Liver (tissue), 9 donors: ENCODE measurements around the gene GLRX. TPM values are rescaled to one million over a fixed set of nuclear protein-coding genes. Genes with fewer than 3 reads are reported as not detected.

Experiments used
- DNase-seq: peaks from one replicate; pipeline ENCODE4 v3.0.0-alpha.2; 2017; ENCODE audit warnings: low spot score
- H3K27ac ChIP-seq, 2 donors: one replicate each; pipeline ENCODE4 v1.7.0; 2013; ENCODE audit warnings: inconsistent platforms in 2 of 2, low read length in 2 of 2, control low read depth in 1 of 2, low read depth in 1 of 2, mild to moderate bottlenecking in 1 of 2
- H3K27me3 ChIP-seq, 4 donors: one replicate each; pipeline versions ENCODE4 v1.6.1 to v1.7.0; 2013; ENCODE audit warnings: low read length in 3 of 4, inconsistent platforms in 1 of 4, mild to moderate bottlenecking in 1 of 4, moderate library complexity in 1 of 4; ENCODE audit not compliant: control insufficient read depth in 4 of 4, insufficient read depth in 4 of 4
- H3K36me3 ChIP-seq, 4 donors: one replicate each; pipeline versions ENCODE4 v1.6.1 to v1.7.0; 2013; ENCODE audit warnings: low read length in 3 of 4, mild to moderate bottlenecking in 3 of 4, low read depth in 1 of 4, moderate library complexity in 1 of 4; ENCODE audit not compliant: control insufficient read depth in 4 of 4, insufficient read depth in 3 of 4
- H3K4me1 ChIP-seq, 4 donors: one replicate each; pipeline versions ENCODE4 v1.6.1 to v1.7.0; 2013; ENCODE audit warnings: low read length in 3 of 4, mild to moderate bottlenecking in 3 of 4, moderate library complexity in 1 of 4; ENCODE audit not compliant: control insufficient read depth in 4 of 4, insufficient read depth in 4 of 4
- H3K4me3 ChIP-seq, 3 donors: one replicate each; pipeline versions ENCODE4 v1.6.1 to v1.7.0; 2013; ENCODE audit warnings: low read length in 3 of 3, control low read depth in 1 of 3, low read depth in 1 of 3, mild to moderate bottlenecking in 1 of 3
- H3K9ac ChIP-seq, 2 donors: one replicate each; pipeline ENCODE4 v1.7.0; 2013; ENCODE audit warnings: low read length in 2 of 2, mild to moderate bottlenecking in 2 of 2, moderate library complexity in 2 of 2, control low read depth in 1 of 2, low read depth in 1 of 2
- H3K9me3 ChIP-seq, 4 donors: one replicate each; pipeline versions ENCODE4 v1.6.1 to v1.7.0; 2013; ENCODE audit warnings: low read length in 3 of 4; ENCODE audit not compliant: control insufficient read depth in 4 of 4
- EGR1 ChIP-seq, 2 donors: IDR thresholded peaks; 2 replicates each; pipeline ENCODE4 v1.6.1; 2016 to 2018; ENCODE audit warnings: antibody characterized with exemption in 2 of 2, low read depth in 2 of 2
- FOXA1 ChIP-seq: IDR thresholded peaks from 2 replicates; pipeline ENCODE4 v1.6.1; 2016; ENCODE audit warnings: antibody characterized with exemption
- GABPA ChIP-seq, 2 donors: IDR thresholded peaks in 1 of 2; conservative IDR thresholded peaks in 1 of 2; 2 replicates each; pipeline ENCODE4 v1.6.1; 2016; ENCODE audit warnings: antibody characterized with exemption in 2 of 2, mild to moderate bottlenecking in 1 of 2, moderate library complexity in 1 of 2
- HNF4A ChIP-seq, 2 donors: conservative IDR thresholded peaks; 2 replicates each; pipeline ENCODE4 v1.6.1; 2016; ENCODE audit warnings: antibody characterized with exemption in 2 of 2, mild to moderate bottlenecking in 2 of 2
- HNF4G ChIP-seq: IDR thresholded peaks from 2 replicates; pipeline ENCODE4 v1.6.1; 2016; ENCODE audit warnings: antibody characterized with exemption
- JUND ChIP-seq, 2 donors: IDR thresholded peaks; 2 replicates each; pipeline ENCODE4 v1.6.1; 2016; ENCODE audit warnings: antibody characterized with exemption in 2 of 2
- NR2F2 ChIP-seq: IDR thresholded peaks from 2 replicates; pipeline ENCODE4 v1.6.1; 2016; ENCODE audit warnings: antibody characterized with exemption
- RAD21 ChIP-seq, 2 donors: IDR thresholded peaks; 2 replicates each; pipeline ENCODE4 v1.6.1; 2016; ENCODE audit warnings: antibody characterized with exemption in 2 of 2, mild to moderate bottlenecking in 2 of 2
- RXRA ChIP-seq, 2 donors: IDR thresholded peaks; 2 replicates each; pipeline ENCODE4 v1.6.1; 2017 to 2018; ENCODE audit warnings: antibody characterized with exemption in 2 of 2, mild to moderate bottlenecking in 1 of 2
- SP1 ChIP-seq: IDR thresholded peaks from 2 replicates; pipeline ENCODE4 v1.6.1; 2018; ENCODE audit warnings: antibody characterized with exemption, mild to moderate bottlenecking
- TAF1 ChIP-seq: conservative IDR thresholded peaks from 2 replicates; pipeline ENCODE4 v1.6.1; 2016; ENCODE audit warnings: antibody characterized with exemption, mild to moderate bottlenecking
- YY1 ChIP-seq: IDR thresholded peaks from 2 replicates; pipeline ENCODE4 v1.6.1; 2016; ENCODE audit warnings: antibody characterized with exemption, mild to moderate bottlenecking
- WGBS: extraction: QIAGEN DNeasy Blood & Tissue Kit; methylation state at CpG from one replicate; pipeline ENCODE4 v1.1.7; 2013; 5-methylcytosine and 5-hydroxymethylcytosine counted together
- polyA plus RNA-seq, 2 donors: library from polyadenylated mRNA; stranded (reverse) in 1 of 2; unstranded in 1 of 2; fragments of 200-250 nt in 1 of 2; fragments of >200 nt in 1 of 2; fragmentation: Nextera tagmentation in 1 of 2; extraction: Ambion mirVana in 1 of 2; gene quantifications; one replicate each; pipeline versions ENCODE4 v1.2.1 to v1.2.3, GENCODE V29; 2013 to 2015
- total RNA-seq, 2 donors: library from RNA; depleted of rRNA; stranded (reverse); fragments of >200 nt; gene quantifications; one replicate each; pipeline ENCODE4 v1.2.3, GENCODE V29; 2014
- TF ChIP-seq, protein P1 (sequence below): IDR thresholded peaks from 2 replicates; pipeline ENCODE4 v1.6.1; 2016; ENCODE audit warnings: antibody characterized with exemption, mild to moderate bottlenecking
- TF ChIP-seq, protein P2 (sequence below): fragments of 150-350 bp; IDR thresholded peaks from 2 replicates; pipeline ENCODE4 v1.5.1; 2017; ENCODE audit warnings: improper control_type of control experiment, low read depth, low read length; ENCODE audit not compliant: missing input control
- TF ChIP-seq, protein P3 (sequence below): IDR thresholded peaks from 2 replicates; pipeline ENCODE4 v1.6.1; 2016; ENCODE audit warnings: antibody characterized with exemption
- donor health status: healthy.
- donor health status: healthy.
- donor health status: healthy.
- donor health status: healthy.
- donor health status: healthy.

Gene GLRX
- total and polyA plus RNA-seq, 4 donors, result 48.2 to 187 (median 107) TPM

DNA sequence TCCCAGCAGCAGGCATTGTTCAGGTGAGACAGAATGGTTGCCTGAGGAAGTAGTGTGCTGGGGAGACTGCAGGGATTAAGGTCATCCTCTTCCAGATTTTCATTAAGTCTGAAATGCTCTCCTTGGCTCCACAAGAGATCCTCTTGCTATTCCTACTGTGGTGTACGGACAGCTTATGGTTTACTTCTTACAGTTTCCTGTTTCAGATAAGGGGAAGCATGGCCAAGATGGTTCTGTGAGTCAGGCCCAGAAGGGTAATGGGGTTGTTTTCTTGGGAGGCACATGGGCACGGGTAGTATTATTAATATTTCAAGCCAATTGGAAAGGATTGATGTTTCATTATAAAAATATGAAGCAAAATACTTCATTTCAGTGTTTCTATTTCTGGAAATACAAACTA, 42.9 kb downstream of the GLRX start:
- Histone ChIP-seq H3K9ac (no peak overlapping the region), H3K4me3 (no peak overlapping the region), H3K27me3 (no peaks in the 10 kb centered on the region), H3K9me3 (no peaks in the 10 kb centered on the region), H3K36me3 (no peaks in the 10 kb centered on the region), H3K4me1 (peaks cover 0 to 20% (median 12%) of the 10 kb centered on the region in 4 donors), H3K27ac (peak overlapping the region in 1 of 2 donors; percentile 20)
- TF ChIP-seq YY1 (no peak), TAF1 (no peak)
- WGBS, result 70% methylated on average over 2 of the region's 2 CpGs
- no peak for DNase-seq

DNA sequence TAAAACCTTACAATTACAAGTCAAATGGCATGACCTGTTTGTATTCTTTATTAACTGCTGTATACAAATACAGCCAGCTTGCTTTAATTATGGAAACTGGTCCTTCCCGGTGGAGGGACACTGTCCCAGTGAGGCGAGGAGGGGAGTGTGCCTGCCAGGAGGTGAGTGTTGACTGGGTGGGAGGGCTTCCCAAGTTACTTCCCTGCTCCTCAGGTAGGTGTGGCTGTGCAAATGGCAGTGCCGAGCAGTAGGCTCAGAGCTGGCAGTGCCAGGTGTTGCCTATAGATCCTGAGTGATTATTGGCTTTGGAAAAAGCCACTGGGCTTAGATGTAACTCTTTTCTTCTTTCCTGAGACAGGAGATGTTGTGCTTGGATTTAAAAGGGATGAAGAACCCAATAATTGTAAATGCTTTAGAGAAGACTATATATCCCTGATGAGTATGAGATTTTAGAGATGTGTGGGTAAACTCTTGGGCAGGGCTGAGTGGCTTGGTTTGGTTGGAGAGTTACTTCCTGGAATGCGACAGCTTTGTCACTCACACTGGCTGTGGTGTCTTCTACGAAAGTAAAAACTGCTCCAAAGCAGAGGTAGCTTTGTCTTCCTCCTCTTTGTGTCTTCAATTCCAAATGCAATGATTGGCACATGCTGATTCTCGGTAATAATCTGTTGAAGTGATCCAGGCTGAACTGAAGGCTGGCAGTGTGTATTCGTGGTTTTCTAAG, 43.7 kb downstream of the GLRX start:
- WGBS, result 83% methylated on average over 7 of the region's 7 CpGs
- TF ChIP-seq RXRA (IDR thresholded peaks at IDR 0.05) (no peak), HNF4A (conservative IDR thresholded peaks at IDR 0.05) (no peak), EGR1 (IDR thresholded peaks at IDR 0.05; ENCODE audit: low read depth in 2 of 2) (no peak), SP1 (no peak), RAD21 (IDR thresholded peaks at IDR 0.05) (no peak), FOXA1 (no peak), GABPA (IDR thresholded peaks at IDR 0.05 in 1 of 2, conservative IDR thresholded peaks at IDR 0.05 in 1 of 2) (no peak), TAF1 (no peak), HNF4G (no peak), YY1 (no peak), NR2F2 (no peak), JUND (IDR thresholded peaks at IDR 0.05) (no peak)
- TF ChIP-seq, protein P1, sequence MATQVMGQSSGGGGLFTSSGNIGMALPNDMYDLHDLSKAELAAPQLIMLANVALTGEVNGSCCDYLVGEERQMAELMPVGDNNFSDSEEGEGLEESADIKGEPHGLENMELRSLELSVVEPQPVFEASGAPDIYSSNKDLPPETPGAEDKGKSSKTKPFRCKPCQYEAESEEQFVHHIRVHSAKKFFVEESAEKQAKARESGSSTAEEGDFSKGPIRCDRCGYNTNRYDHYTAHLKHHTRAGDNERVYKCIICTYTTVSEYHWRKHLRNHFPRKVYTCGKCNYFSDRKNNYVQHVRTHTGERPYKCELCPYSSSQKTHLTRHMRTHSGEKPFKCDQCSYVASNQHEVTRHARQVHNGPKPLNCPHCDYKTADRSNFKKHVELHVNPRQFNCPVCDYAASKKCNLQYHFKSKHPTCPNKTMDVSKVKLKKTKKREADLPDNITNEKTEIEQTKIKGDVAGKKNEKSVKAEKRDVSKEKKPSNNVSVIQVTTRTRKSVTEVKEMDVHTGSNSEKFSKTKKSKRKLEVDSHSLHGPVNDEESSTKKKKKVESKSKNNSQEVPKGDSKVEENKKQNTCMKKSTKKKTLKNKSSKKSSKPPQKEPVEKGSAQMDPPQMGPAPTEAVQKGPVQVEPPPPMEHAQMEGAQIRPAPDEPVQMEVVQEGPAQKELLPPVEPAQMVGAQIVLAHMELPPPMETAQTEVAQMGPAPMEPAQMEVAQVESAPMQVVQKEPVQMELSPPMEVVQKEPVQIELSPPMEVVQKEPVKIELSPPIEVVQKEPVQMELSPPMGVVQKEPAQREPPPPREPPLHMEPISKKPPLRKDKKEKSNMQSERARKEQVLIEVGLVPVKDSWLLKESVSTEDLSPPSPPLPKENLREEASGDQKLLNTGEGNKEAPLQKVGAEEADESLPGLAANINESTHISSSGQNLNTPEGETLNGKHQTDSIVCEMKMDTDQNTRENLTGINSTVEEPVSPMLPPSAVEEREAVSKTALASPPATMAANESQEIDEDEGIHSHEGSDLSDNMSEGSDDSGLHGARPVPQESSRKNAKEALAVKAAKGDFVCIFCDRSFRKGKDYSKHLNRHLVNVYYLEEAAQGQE, result no peak
- TF ChIP-seq, protein P2, sequence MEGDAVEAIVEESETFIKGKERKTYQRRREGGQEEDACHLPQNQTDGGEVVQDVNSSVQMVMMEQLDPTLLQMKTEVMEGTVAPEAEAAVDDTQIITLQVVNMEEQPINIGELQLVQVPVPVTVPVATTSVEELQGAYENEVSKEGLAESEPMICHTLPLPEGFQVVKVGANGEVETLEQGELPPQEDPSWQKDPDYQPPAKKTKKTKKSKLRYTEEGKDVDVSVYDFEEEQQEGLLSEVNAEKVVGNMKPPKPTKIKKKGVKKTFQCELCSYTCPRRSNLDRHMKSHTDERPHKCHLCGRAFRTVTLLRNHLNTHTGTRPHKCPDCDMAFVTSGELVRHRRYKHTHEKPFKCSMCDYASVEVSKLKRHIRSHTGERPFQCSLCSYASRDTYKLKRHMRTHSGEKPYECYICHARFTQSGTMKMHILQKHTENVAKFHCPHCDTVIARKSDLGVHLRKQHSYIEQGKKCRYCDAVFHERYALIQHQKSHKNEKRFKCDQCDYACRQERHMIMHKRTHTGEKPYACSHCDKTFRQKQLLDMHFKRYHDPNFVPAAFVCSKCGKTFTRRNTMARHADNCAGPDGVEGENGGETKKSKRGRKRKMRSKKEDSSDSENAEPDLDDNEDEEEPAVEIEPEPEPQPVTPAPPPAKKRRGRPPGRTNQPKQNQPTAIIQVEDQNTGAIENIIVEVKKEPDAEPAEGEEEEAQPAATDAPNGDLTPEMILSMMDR, result no peak
- TF ChIP-seq, protein P3, sequence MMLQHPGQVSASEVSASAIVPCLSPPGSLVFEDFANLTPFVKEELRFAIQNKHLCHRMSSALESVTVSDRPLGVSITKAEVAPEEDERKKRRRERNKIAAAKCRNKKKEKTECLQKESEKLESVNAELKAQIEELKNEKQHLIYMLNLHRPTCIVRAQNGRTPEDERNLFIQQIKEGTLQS, result no peak
- H3K27ac ChIP-seq, result peak overlapping the region in 1 of 2 donors; percentile 20

More for the DNA sequence above, 43.7 kb downstream of the GLRX start:
- H3K9ac ChIP-seq, result no peak overlapping the region
- no peaks in the 10 kb centered on the region for H3K36me3 ChIP-seq
- no peak overlapping the region for H3K4me3 ChIP-seq
- H3K4me1 ChIP-seq, result peaks cover 0 to 12% (median 6%) of the 10 kb centered on the region in 4 donors
- H3K27me3 ChIP-seq, result no peaks in the 10 kb centered on the region
- DNase-seq, result no peak
- H3K9me3 ChIP-seq, result no peaks in the 10 kb centered on the region
